Nephron progenitor cell (in vitro differentiated cells): Measurements from ENCODE around the gene ZNF555.

Experiments used
- DNase-seq: peaks from one replicate; pipeline ENCODE4 v3.0.0; 2021
- H3K27ac Mint-ChIP-seq: 2 replicates; pipeline ENCODE4 v1.8.0; 2021; ENCODE audit warnings: mild to moderate bottlenecking, moderate library complexity, mixed read lengths
- H3K27me3 Mint-ChIP-seq: 2 replicates; pipeline ENCODE4 v1.8.0; 2021; ENCODE audit warnings: mild to moderate bottlenecking, low read depth, mixed read lengths; ENCODE audit not compliant: poor library complexity
- H3K36me3 Mint-ChIP-seq: 2 replicates; pipeline ENCODE4 v1.8.0; 2021; ENCODE audit warnings: low read depth, mixed read lengths
- H3K4me1 Mint-ChIP-seq: 2 replicates; pipeline ENCODE4 v1.8.0; 2021; ENCODE audit warnings: mixed read lengths
- H3K4me3 Mint-ChIP-seq: 2 replicates; pipeline ENCODE4 v1.8.0; 2021; ENCODE audit warnings: mild to moderate bottlenecking, moderate library complexity, mixed read lengths
- H3K9me3 Mint-ChIP-seq: 2 replicates; pipeline ENCODE4 v1.8.0; 2021; ENCODE audit warnings: mild to moderate bottlenecking, moderate library complexity, mixed read lengths
- CTCF ChIP-seq: fragments of 200-600 bp; sonication (generic); IDR thresholded peaks from 2 replicates; pipeline ENCODE4 v1.5.0; 2021; ENCODE audit warnings: antibody characterized with exemption

Gene ZNF555

GRCh38 chr19:2853015-2853606 is 11.8 kb downstream of the ZNF555 start:
- H3K36me3 Mint-ChIP-seq = peaks cover 98% of the 10 kb centered on the region
- no peak for DNase-seq
- H3K4me3 Mint-ChIP-seq = no peak overlapping the region
- H3K9me3 Mint-ChIP-seq = peaks cover 98% of the 10 kb centered on the region
- H3K4me1 Mint-ChIP-seq = no peaks in the 10 kb centered on the region
- no peak overlapping the region for H3K27ac Mint-ChIP-seq
- H3K27me3 Mint-ChIP-seq = peaks cover 8% of the 10 kb centered on the region
- TF ChIP-seq CTCF = no peak

GRCh38 chr19:2854849-2855248 is 13.6 kb downstream of the ZNF555 start:
- Mint-ChIP-seq H3K4me3 (no peak overlapping the region), H3K4me1 (no peaks in the 10 kb centered on the region), H3K9me3 (peaks cover 98% of the 10 kb centered on the region), H3K27ac (no peak overlapping the region), H3K36me3 (peaks cover 90% of the 10 kb centered on the region), H3K27me3 (peaks cover 8% of the 10 kb centered on the region)
- DNase-seq = no peak
- no peak for TF ChIP-seq CTCF

GRCh38 chr19:2856457-2857050 is 15.3 kb downstream of the ZNF555 start:
- H3K4me3 Mint-ChIP-seq = no peak overlapping the region
- peaks cover 91% of the 10 kb centered on the region for H3K9me3 Mint-ChIP-seq
- no peaks in the 10 kb centered on the region for H3K4me1 Mint-ChIP-seq
- no peak for TF ChIP-seq CTCF
- peaks cover 73% of the 10 kb centered on the region for H3K36me3 Mint-ChIP-seq
- no peak overlapping the region for H3K27ac Mint-ChIP-seq
- H3K27me3 Mint-ChIP-seq = peaks cover 3% of the 10 kb centered on the region
- no peak for DNase-seq

GRCh38 chr19:2858864-2859263 is 17.6 kb downstream of the ZNF555 start:
- no peaks in the 10 kb centered on the region for H3K4me1 Mint-ChIP-seq
- no peak for TF ChIP-seq CTCF
- H3K27me3 Mint-ChIP-seq = peaks cover 4% of the 10 kb centered on the region
- H3K4me3 Mint-ChIP-seq = no peak overlapping the region
- peaks cover 50% of the 10 kb centered on the region for H3K36me3 Mint-ChIP-seq
- peaks cover 89% of the 10 kb centered on the region for H3K9me3 Mint-ChIP-seq
- DNase-seq = no peak
- no peak overlapping the region for H3K27ac Mint-ChIP-seq

- DNase-seq = no peak
- TF ChIP-seq CTCF = no peak
- no peaks in the 10 kb centered on the region for H3K4me1 Mint-ChIP-seq
Measured at GRCh38 chr19:2863816-2864215, 22.5 kb downstream of the ZNF555 start.

More at GRCh38 chr19:2863816-2864215, 22.5 kb downstream of the ZNF555 start:
- Mint-ChIP-seq H3K27me3 (peaks cover 3% of the 10 kb centered on the region), H3K36me3 (peaks cover 9% of the 10 kb centered on the region), H3K27ac (no peak overlapping the region), H3K9me3 (peaks cover 86% of the 10 kb centered on the region), H3K4me3 (no peak overlapping the region)
